ENCODE data around the gene CFAP54.

GRCh38 chr12:96578526-96579125 is 89.2 kb downstream of the CFAP54 start:
- no peak for TF ChIP-seq EZH2 (IDR thresholded peaks at IDR 0.05)
- no peak for TF ChIP-seq POLR2AphosphoS5 (IDR thresholded peaks at IDR 0.05; ENCODE audit: borderline replicate concordance, low read depth, low read length)

Measured in SK-N-MC (cell line).